HFFc6 (cell line): ENCODE results near the gene CDK5R1. TPM values are rescaled to one million over a fixed set of nuclear protein-coding genes. Genes with fewer than 3 reads are reported as not detected.

ENCODE experiments used
- DNase-seq: peaks from one replicate; pipeline ENCODE4 v3.0.0-alpha.2; 2018
- H3K27ac Mint-ChIP-seq: 2 replicates; pipeline ENCODE4 v1.8.0; 2020; ENCODE audit warnings: mild to moderate bottlenecking, mixed read lengths
- H3K27me3 Mint-ChIP-seq: 2 replicates; pipeline ENCODE4 v1.8.0; 2021; ENCODE audit warnings: mild to moderate bottlenecking, moderate library complexity, mixed read lengths; ENCODE audit not compliant: insufficient read depth
- H3K36me3 Mint-ChIP-seq: 2 replicates; pipeline ENCODE4 v1.8.0; 2021; ENCODE audit warnings: low read depth, mixed read lengths
- H3K4me1 Mint-ChIP-seq: 2 replicates; pipeline ENCODE4 v1.8.0; 2020; ENCODE audit warnings: low read depth, mixed read lengths
- H3K4me3 Mint-ChIP-seq: 2 replicates; pipeline ENCODE4 v1.8.0; 2020; ENCODE audit warnings: mild to moderate bottlenecking, moderate library complexity, mixed read lengths
- H3K9me3 Mint-ChIP-seq: 2 replicates; pipeline ENCODE4 v1.8.0; 2020; ENCODE audit warnings: mild to moderate bottlenecking, mixed read lengths
- total RNA-seq, 6 experiments: library from RNA; stranded (reverse); fragmentation: NEBNext Ultra II Directional; extraction: Animal tissue kit (Norgen Biotek cat#: 25700); gene quantifications; 2 replicates in 1 of 6; 3 replicates in 5 of 6; pipeline ENCODE4 v1.2.3, GENCODE V29; 2021
- TF ChIP-seq, protein P1 (sequence below): fragments of 200-600 bp; sonication (generic); IDR thresholded peaks from 2 replicates; pipeline ENCODE4 v1.5.0; 2021; ENCODE audit warnings: antibody characterized with exemption, mild to moderate bottlenecking

CDK5R1 gene
- total RNA-seq, 6 experiments from 2014 or later: 1.00 to 1.9 (median 1.3) TPM

DNA sequence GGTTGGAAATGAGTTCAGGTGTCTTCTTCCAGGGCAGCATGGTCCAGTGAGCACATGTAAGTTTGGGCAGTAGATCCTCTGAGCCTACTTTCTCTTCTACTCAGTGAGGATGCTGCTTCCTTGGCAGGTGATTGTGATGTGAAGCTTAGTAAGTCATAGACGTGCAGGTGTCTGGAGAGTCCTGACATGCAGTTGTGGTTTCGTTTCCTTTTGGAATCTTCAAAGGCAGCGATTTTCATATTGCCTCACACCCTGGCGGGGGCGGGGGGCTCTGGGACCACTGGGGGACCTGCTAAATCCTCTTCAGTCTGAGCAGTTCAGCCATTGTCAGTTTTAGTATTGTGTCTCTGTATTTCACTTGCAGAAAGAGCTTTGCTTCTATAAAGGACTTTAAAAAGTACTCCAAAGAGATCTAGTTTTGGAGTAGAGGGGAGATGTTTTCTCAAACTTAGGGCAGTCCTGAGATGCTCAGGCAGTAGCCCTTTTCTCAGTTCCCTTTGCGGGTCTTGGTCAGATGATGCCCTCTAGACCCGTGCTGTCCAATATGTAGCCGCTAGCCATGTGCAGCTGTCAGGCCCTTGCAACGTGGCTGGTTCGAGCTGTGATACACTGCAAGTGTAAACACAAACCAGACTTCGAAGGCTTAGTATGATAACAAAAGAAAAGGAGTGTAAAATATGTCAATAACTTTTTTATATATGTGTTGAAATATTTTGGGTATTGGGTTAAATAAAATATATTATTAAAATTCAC is 4.0 kb upstream of the CDK5R1 start:
- H3K4me1 Mint-ChIP-seq: peaks cover 19% of the 10 kb centered on the region
- TF ChIP-seq, protein P1, sequence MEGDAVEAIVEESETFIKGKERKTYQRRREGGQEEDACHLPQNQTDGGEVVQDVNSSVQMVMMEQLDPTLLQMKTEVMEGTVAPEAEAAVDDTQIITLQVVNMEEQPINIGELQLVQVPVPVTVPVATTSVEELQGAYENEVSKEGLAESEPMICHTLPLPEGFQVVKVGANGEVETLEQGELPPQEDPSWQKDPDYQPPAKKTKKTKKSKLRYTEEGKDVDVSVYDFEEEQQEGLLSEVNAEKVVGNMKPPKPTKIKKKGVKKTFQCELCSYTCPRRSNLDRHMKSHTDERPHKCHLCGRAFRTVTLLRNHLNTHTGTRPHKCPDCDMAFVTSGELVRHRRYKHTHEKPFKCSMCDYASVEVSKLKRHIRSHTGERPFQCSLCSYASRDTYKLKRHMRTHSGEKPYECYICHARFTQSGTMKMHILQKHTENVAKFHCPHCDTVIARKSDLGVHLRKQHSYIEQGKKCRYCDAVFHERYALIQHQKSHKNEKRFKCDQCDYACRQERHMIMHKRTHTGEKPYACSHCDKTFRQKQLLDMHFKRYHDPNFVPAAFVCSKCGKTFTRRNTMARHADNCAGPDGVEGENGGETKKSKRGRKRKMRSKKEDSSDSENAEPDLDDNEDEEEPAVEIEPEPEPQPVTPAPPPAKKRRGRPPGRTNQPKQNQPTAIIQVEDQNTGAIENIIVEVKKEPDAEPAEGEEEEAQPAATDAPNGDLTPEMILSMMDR: no peak
- H3K27ac Mint-ChIP-seq: no peak overlapping the region; the same call in 1 of the 2 replicates
- H3K4me3 Mint-ChIP-seq: no peak overlapping the region
- peaks cover 4% of the 10 kb centered on the region; the same call in 1 of the 2 replicates for H3K27me3 Mint-ChIP-seq
- H3K9me3 Mint-ChIP-seq: no peaks in the 10 kb centered on the region
- DNase-seq: no peak
- H3K36me3 Mint-ChIP-seq: peaks cover 10% of the 10 kb centered on the region

DNA sequence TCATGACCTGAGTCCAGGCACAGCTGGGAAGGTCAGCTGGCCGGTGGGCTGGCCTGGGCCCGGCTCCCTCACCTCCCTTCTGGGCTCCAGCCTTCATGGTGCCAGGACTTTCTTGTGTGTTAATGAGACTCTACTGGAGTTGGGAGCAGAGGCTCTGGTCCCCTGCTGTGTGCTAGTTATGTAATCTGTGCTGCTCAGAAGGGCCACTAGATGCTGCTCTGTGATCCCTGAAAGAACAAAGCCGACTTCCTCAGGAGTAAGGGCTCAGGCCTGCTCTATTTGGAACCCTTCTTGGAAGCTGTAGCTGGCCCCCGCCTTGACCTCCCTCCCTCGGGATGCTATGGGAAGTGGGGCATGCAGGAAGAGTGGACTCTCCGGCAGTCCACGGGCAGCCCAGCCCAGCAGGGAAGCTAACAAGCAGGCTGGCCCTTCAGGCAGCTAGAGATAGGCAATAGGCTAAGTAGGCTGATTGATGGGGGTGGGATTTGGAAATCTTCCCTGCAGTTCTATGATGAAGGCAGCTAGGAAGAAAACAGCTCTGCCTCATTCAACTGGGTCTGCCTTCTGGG is 3.3 kb upstream of the CDK5R1 start:
- Mint-ChIP-seq H3K9me3 (no peaks in the 10 kb centered on the region), H3K27me3 (peaks cover 4% of the 10 kb centered on the region; the same call in 1 of the 2 replicates), H3K36me3 (peaks cover 10% of the 10 kb centered on the region), H3K4me3 (no peak overlapping the region), H3K4me1 (peaks cover 25% of the 10 kb centered on the region), H3K27ac (peak overlapping the region; percentile 28; the same call in 1 of the 2 replicates)
- peak; percentile 61 for DNase-seq
- TF ChIP-seq, protein P1: peak; percentile 75

DNA sequence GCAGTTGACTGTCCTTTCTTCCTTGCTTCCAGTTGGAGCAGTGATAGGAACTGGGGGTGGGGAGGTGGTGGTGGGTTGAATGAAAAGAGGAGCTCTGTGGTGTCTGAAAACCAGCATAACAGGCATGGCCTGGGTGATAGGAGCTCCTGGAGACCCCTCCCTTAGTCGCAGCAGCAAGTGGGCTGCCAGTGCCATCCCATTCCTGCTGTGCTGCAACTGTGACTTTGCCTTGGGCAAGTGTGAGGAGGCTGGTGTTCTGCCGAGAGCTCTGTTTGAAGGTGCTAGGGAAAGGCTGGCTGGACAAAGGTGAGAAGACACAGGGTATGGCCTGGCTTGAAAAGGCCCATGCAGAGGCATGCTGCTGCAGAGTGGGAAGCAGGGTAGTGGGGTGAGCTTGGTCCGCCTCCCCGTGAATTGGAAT is 2.7 kb upstream of the CDK5R1 start:
- peaks cover 4% of the 10 kb centered on the region; the same call in 1 of the 2 replicates for H3K27me3 Mint-ChIP-seq
- H3K4me1 Mint-ChIP-seq: peaks cover 25% of the 10 kb centered on the region
- H3K36me3 Mint-ChIP-seq: peaks cover 10% of the 10 kb centered on the region
- TF ChIP-seq, protein P1: no peak
- H3K4me3 Mint-ChIP-seq: no peak overlapping the region
- no peaks in the 10 kb centered on the region for H3K9me3 Mint-ChIP-seq
- DNase-seq: no peak
- H3K27ac Mint-ChIP-seq: peak overlapping the region; percentile 51

DNA sequence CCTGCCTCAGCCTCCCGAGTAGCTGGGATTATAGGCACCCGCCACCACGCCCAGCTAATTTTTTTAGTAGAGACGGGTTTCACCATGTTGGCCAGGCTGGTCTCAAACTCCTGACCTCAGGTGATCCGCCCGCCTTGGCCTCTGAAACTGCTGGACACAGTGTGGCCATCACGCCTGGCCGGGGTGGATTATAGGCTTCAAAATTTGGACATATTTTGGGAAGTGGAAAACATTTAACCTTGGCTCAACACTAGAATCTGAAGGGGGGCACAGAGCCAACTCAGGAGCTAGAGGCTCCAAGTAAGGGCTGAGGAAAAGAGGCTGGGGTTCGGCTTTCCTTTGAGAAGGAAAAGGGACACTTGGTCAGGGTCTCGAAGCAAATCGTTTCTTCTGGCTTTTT is 2.2 kb upstream of the CDK5R1 start:
- Mint-ChIP-seq H3K4me3 (no peak overlapping the region), H3K9me3 (no peaks in the 10 kb centered on the region), H3K4me1 (peaks cover 25% of the 10 kb centered on the region), H3K27me3 (peaks cover 4% of the 10 kb centered on the region; the same call in 1 of the 2 replicates), H3K36me3 (peaks cover 10% of the 10 kb centered on the region), H3K27ac (no peak overlapping the region)
- DNase-seq: no peak
- TF ChIP-seq, protein P1: no peak

DNA sequence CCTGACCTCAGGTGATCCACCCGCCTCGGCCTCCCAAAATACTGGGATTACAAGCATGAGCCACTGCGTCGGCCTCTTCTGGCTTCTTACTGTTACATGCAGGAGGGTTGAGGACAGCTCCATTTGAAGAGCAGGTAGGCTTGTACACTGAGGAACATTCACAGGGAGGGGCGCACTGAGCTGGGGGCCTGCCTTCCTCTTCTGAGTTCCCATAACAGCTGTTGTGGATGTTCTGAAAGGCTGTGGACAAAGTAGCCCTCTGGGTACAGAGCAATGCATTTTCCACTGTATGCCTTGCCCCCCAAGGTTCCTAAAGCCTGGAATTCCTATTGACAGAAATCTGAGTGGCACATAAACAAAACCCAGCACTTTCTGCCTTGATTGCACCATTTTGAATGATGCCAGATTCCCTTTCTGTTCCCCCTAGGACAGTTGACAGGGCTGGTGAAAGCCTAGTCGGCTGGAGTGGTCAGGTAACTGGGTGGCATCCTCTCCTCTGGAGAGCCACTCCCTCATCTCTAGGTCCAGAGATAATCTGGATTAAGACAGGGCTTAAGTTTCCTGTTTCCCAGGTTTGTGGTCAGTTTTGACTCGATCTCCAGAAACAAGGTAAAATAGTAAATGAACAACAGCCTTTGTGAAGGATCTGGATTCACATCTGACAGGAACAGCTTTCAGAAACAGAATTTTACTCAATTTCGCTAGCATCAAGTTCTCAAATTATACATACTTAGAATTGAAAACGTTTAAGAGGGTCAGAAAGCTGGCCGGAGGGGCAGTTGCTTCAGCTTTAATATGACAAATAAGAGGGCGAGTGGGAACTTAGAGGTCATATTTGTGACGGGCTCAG is 1.3 kb upstream of the CDK5R1 start:
- Mint-ChIP-seq H3K27me3 (peaks cover 4% of the 10 kb centered on the region; the same call in 1 of the 2 replicates), H3K4me3 (peak overlapping the region; percentile 63), H3K4me1 (peaks cover 25% of the 10 kb centered on the region), H3K36me3 (peaks cover 10% of the 10 kb centered on the region), H3K9me3 (no peaks in the 10 kb centered on the region), H3K27ac (peak overlapping the region; percentile 54)
- DNase-seq: no peak
- TF ChIP-seq, protein P1: no peak
